ENCODE results near the gene RPS6KA2.

Gene RPS6KA2

DNA sequence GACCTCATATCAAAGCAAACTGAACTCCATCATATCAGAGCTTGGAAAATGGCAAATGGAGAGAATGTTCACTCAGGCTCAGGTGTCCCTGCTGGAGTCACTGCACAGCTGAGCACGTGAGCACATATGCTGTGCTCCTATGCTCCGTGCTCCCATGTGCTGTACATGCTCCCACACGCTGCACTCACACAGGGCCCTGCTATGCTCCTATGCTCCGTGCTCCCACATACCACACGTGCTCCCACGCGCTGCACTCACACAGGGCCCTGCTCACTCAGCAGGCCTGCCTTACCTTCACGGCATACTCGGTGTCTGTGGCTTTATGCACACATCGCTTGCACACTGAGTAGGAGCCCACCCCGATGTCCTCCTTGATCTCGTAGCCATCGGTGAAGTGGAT is 178.6 kb downstream of the RPS6KA2 start:
- no peak for DNase-seq (ENCODE audit: low read depth, low spot score)

DNA sequence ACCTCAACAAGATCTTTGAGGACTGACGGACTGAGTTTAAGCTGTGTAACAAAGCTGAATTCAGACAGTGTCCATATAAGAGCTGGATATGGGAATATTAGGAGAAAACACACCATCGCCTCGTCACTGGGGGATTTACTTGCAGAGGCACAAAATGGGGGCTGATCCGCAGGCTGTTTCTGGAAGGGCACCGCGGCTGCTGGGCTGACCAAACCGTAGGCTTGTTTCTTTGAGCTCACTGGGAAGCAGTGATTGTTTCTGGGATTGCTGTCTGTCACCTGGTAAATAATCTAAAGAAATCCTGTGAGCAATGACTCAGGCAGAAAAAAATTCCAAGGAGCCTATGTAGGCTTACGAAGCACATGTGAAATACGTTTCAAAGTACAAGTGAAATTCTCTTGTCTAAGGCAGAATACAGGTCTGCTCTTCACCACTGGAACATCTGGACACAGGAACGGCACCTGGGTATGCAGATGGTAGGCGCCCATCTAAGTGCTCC is 180.4 kb downstream of the RPS6KA2 start:
- DNase-seq (ENCODE audit: low read depth, low spot score): no peak

DNA sequence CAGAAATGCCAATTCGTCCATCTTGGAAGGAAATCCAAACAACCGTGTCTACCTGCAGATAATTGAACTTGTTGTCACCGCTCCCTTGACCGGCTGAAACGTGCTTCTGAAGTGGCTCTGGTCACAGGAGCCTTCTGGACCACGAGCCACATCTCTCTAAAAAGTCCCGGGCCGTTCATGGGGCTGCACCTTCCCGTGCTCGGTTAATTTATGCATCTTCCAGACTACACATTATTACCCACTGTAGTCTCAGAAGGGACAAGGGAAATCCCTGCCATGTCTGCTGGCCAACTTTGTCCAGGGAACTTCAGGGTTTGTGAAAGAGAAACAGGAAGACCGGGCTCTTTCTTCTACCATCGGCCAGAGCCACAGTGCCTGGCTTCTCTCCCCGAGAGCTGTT is 180.9 kb downstream of the RPS6KA2 start:
- DNase-seq (ENCODE audit: low read depth, low spot score): no peak

DNA sequence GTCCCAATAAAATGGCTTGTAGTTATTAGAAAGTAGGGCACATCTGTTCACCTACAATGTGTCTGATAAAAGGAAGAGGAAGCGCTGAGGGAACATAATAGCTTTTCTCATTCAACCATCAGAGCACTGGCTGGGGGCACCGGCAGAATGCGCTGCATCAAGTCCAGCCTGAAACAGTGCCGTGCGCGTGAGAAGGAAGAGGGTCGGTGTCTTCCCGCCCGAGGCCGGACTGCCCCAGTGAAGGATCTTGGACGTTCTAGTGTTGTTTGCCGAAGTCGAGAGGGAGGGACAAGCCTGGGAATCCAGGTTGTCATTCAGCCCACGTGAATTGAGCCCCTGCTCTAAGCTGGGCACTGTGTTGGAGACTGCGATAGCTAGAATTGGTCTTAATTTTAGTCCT is 182.6 kb downstream of the RPS6KA2 start:
- no peak for DNase-seq (ENCODE audit: low read depth, low spot score)

DNA sequence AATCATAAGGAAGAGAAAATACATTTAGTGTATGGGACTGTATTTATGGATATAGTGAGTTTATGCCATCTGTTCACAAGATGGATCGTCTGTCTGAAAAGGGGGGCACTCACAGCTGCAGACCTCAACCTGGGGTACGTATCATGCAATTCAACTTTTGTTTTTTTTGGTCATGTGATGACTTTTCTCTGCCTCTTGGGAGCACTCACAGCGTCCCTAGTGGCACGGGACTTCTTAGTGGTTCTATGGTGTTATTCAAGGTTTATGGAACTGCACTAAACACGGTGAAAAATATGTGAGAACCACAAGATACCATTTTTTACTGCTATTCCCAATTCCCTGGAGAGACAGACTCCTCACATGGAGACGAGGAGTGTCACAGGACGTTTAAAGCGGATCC is 183.9 kb downstream of the RPS6KA2 start:
- DNase-seq (ENCODE audit: low read depth, low spot score): no peak

DNA sequence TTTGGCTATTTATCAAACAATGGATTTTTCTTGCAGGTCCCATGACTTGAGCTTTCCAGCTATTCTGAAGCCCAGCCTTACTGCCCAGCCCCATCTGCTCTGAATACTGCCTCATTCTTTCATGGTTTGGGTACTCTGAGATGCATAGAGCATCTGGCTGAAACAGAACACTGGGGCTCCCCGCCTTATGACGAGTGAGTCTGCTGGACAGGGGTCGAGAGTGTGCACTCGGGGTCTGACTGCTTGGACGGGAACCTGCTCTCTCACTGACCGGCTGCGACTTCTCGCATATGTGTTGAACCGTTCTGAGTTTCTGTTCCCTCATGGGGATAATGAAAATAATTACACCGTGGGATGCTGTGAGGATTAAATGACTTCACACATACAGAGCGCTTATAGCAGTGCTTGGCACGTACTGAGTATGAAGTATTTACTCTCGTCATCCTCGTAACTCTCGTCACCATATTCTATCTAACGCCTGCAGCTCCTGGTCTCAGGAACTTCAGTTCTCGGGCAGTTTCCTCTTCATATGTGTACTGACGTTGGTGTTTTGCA is 184.8 kb downstream of the RPS6KA2 start:
- no peak for DNase-seq (ENCODE audit: low read depth, low spot score)

DNA sequence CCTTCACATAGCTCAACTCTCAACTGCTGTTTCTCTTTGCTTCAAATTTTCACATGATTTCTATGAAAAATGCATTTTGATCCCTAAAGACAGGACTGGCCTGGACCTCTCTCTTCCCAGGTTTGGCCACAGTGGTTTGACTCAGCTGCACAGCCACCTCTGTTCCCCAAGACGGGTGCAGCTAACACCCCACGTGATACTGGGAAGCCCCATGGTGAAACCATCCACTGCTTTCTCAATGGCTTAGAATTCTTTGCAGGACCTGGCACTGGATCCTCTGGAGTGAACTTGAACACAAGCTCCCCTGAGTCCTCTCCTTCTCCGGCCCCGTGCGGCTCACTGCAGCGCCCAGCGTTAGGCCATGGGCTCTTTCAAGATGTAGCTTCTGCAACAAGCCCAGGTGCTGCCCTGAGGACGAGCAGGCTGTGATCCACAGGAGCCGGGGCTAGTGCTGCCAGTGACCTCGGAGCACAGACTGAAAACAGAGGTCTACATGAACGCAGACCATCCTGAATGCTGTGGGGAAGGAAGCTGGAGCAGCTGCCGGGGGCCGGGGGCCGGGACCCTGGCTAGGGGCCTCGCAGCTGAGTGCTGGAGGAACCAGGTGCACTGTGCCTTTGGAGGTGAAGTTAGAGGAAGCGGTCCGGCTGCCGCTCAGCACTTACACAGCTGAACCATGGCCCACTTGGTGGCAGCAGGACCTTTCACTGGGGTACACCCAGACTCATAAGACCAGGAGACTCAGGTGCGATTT is 185.5 kb downstream of the RPS6KA2 start:
- no peak for DNase-seq (ENCODE audit: low read depth, low spot score)

DNA sequence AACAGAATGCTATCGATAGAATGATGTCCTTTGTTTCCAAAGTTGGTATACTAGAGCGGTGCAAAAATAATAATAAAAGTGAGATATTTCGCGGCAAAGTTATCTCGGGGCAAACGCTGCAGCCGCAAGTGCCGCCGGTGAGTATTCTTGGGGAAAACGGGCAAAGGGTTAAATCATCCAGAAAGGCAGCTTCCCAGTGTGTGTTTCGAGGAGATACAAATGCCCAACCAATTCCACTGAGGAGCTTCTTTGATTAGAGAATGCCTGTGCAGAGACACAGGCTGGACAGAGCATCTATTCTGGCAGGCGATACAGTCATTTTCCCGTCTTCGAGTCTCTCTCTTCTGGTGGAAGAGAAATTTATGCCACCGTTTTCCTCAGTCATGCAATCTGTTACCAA is 186.3 kb downstream of the RPS6KA2 start:
- no peak for DNase-seq (ENCODE audit: low read depth, low spot score)

DNA sequence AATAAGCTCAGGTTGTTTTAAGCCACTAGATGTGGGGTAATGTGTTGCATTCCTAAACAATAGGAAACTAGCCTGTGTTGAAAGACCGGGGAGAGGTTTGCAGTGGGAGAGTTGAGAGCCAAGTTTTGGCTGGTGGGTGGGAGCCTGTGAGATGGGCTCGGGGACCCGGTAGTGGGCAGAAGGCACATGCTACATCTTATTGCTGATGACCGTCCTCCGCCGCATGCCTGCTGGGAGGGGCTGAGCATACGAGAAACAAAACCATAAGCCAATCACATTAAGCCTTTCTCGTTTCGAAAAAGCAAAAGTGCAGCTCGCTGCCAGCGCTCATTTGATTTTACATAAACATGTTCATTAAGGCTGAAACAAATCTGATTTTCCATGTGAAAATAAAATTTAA is 186.9 kb downstream of the RPS6KA2 start:
- no peak for DNase-seq (ENCODE audit: low read depth, low spot score)

DNA sequence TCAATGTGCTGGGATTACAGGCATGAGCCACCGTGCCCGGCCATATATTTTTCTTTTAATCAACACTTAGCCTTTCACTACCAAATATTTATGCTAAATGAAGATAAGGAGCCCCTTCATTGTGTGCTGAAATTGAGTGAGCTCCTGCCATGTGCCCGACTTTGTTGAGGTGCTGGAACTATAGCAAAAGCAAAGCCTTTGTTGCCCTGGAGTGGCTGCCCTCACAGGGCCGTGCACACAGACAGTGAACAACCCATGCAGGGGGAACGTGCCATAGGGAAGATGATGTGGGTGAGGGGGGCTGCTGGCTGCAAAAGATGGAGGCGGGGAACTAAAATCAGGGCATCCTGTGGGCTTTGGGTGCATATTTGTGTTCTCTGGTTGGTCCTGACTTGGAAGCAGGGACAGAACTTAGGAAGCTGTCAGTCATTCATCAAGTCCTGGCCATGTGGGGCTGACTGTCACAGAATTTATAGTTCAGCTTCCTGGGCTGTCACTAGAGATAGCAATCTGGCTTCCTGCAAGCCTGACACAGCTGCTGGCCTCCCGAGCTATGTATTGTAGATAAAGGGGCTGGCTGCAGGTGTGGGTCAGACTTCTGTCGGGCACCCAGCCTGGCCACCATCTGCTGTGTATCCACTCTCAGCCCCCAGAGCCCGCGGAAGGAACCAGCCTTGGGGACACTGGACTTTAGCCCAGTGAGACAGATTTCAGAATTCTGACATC is 187.5 kb downstream of the RPS6KA2 start:
- DNase-seq (ENCODE audit: low read depth, low spot score): no peak

DNA sequence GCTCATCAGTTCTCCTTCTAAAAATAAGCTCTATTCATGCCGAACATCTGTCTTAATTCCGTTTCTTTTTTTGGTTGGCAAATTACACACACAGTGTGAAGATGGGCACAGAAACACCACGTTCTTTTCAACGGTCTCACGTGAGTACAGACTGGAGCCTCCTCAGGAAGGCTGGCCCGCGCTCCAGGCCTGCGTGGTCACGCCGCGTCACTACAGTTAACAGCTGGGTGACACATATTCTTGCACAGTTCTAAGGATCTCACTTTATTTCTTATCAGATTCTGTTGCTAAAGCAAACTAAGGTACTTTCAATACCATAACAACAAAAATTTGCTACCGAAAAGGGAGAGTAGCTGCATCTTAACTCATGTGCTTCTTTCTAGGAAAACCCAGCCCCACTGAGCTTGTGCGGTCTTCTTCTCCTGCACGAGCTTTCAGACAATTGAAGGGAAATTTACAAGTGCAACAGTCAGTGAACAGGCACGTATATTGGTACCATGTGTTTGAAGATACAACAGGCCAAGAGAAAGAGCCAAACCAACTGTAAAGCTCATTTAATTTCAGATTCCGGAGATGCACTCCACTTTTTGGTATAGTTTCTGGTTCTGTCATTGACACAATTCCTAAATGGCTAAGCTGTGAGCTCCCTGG is 188.7 kb downstream of the RPS6KA2 start:
- no peak for DNase-seq (ENCODE audit: low read depth, low spot score)

DNA sequence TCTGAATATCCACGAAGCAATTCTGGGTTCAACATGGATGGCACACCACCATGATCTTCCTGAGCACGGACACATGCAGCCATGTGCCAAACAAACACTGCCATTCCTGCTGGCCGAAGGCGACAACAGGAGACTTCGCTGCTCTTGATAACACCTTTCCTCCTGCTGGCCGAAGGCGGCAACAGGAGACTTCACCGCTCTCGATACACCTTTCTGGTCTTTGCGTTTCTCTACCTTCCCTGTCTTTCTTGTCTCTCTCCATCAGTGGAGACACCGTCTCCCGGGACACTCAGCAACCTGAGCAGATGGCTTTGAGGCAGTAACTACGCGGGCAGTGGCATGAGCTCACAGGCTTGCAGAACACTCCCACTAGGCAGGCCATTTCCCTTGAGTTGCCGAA is 189.4 kb downstream of the RPS6KA2 start:
- DNase-seq (ENCODE audit: low read depth, low spot score): peak; percentile 19

DNA sequence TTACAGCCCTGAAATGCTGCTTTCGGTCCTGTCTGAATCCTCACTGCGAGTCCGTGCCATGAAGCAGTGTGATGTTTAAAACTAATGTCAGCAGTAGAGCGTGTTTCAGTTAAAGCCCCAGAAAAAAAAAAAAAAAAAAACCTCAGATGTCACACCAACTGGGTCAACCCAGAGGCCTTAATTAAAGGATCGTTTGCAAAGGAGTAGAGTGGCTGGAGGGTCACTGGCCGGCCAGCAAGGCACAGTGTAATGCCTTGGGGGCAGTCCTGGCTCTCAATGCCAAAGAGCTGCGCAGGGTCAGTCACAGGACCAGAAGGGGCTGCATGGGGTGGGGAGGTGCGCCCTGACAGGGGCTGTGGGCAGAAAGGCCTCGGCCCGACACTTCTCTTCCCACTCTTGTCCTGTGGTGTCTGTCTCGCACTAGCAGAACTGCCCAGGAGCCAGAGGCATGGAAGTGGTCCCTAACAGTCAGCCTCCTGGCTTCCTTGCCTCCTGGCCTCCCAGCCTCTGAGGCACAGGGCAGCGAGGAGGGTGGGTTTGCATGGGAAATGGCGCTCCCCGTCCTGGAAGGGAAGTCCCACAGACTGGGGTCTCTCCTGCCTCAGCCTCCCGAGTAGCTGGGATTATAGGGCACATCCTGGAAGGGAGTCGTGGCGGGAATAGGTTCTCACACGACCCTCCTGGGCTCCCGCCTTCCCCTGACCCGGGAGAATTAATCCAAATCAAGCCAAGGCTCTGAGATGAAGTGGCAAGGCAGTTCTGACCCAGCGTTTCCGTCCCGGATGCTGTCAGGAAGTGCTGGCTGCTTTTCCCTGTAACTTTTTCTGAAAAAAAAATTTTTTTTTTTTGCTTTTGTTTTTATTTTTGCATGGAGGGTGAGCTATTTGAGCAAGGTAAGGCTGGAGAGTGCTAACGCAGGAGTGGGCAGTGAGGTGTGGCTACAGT is 190.6 kb downstream of the RPS6KA2 start:
- no peak for DNase-seq (ENCODE audit: low read depth, low spot score)

DNA sequence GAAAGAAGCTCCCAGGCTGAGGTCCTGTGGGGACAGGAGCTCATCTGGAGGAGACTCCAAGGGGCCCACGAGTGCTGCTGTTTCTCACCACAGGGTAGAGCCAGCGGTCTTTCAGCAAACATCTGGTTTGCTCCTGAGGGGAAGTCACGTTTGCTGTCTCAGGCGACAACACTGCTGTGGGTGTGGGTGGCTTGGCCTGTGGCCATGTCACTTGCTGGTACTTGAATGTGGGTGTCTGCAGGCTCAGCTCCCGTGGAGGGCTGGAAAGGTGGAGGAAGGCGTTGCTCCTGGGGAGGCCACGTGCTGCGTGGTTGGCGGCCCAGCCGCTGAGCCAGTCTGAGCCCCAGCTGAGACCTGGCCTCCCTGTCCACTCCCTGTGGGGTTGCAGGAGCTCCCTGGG is 191.5 kb downstream of the RPS6KA2 start:
- no peak for DNase-seq (ENCODE audit: low read depth, low spot score)

DNA sequence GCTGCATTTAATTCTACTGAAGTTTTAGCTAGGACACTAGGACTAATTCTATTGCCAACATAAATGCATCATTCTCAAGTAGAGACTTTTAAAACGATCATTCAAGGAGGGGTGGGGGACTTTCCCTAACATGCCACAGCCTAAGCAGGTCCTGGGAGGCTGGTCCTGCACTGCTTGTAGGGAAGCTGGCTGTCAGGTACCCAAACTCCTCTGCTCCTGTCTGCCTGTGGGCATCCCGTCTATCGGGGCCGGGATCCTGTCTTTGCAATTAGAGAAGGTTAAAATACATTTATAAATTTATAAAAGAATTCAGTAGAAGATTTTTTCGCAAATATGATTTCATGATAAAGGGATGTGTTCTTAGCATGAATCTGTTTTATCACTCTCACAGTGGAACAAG is 192.7 kb downstream of the RPS6KA2 start:
- no peak for DNase-seq (ENCODE audit: low read depth, low spot score)

DNA sequence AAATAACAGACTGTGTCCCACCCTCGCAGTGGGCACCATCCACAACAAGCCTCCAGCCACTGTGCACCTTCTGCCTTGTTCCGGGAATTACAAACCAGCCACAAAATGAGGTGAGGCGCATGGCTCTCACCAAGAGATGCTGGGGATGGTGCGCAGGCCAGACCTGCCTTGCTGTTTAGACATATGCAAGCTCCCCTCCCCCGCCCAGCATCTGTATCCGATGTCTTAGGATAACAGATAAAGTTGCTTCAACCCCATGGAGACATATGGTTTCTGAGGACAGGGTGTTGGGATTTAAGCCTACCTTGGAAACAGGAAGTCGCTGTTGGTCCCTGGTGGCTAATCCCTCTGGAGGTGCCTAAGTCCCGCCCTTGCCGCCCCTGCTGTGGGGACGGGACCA is 194.0 kb downstream of the RPS6KA2 start:
- DNase-seq (ENCODE audit: low read depth, low spot score): no peak

DNA sequence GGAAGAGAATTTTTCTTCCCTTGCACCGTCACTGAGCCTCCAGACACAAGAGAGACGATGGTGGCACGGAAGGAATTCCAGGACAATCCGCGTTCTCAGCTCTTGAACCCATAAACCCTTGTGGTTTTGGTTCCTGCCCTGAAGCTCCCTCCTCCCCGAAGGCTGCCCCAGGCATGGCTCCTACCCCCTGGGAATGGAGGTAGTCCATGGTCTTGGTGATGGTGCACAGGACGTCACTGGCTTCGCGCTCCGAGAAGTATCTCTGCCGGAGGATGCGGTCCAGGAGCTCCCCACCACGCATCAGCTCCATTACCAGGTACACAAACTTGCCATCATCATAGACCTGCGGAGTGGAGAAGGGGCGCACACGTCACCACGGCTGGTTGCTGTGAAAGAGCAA is 196.8 kb downstream of the RPS6KA2 start:
- DNase-seq (ENCODE audit: low read depth, low spot score): no peak

DNA sequence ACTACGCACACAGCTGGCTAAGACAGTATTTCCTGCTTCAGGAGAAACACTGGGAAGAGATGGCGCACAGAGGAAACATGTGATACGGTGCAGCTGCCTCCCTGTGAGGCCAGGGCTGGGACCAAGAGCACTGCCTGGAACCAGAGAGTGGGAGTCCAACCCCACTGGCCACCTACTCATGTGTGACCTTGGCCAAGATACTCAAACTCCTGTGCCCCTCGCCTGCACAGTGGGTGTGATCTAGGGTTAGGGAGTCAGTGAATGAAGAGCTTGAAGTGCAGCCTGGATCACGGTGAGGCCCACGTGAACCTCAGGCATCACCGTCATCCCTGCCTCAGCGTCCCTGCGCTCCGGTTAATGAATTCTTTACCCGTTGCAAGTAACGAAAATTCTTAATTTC is 202.6 kb downstream of the RPS6KA2 start:
- no peak for DNase-seq (ENCODE audit: low read depth, low spot score)

DNA sequence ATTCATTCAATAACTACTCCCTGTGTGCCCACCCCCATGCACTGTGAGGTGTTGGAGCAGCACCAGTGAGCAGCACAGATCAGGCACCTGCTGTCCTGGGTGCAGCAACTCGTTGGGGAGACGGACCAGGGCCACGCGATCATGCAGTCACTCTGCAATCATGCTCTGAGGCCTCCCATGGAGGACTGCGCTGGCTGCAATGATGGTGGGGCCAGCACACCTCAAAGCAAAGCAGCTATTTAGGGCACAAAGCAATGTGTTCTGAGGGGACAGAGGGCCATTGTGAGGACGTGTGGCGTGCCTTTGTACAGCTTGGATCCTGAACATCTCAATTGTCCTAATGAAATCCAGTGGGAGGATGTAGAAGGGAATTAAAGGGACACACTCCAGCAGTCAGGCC is 203.3 kb downstream of the RPS6KA2 start:
- DNase-seq (ENCODE audit: low read depth, low spot score): no peak

DNA sequence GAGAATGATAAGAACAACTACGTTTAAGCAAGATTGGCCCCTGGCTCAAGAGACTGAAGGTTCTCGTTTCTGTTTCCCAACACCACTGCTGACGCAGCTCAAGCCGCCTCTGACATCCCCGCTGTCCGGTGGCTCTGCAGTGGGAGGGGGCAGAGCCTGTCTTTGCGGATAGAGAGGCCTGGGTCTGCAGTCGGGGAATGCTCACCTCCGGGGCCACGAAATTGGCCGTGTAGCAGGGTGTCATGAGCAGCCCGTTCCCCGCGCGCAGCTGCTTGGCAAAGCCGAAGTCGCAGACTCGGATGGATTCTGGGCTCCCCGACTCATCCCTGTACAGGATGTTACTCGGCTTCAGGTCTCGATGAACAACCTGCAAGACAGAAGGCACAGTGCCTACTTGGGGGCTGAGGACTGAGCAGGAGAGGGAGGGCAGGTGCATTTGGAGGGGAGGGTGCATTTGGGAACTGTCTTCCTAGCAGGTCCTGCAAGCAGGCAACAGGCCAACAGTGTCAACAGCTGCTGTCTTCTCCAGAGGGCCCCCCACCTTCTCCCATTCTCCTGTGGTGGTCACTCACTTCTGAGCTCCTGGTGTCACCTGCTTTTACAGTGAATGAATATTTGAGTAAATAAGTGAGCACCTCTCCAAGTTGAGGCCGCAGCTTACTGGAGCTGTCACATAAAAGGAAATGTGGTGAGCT is 203.9 kb downstream of the RPS6KA2 start:
- no peak for DNase-seq (ENCODE audit: low read depth, low spot score)

All from ELF-1 (cell line).